Iris pigment epithelial cell (primary cell): ENCODE measurements around the gene SLX9.
A peak's percentile ranks its signal among the peaks of the same experiment; 100 is the strongest.
"Not testable (repeated sequence)": the region's sequence is repeated elsewhere in the genome, so short reads cannot be mapped to it uniquely, and the experiment has no call there.

Experiments
- DNase-seq: peaks from one replicate; pipeline ENCODE4 v3.0.0-alpha.2; 2011; ENCODE audit warnings: low read depth

Gene SLX9

DNA sequence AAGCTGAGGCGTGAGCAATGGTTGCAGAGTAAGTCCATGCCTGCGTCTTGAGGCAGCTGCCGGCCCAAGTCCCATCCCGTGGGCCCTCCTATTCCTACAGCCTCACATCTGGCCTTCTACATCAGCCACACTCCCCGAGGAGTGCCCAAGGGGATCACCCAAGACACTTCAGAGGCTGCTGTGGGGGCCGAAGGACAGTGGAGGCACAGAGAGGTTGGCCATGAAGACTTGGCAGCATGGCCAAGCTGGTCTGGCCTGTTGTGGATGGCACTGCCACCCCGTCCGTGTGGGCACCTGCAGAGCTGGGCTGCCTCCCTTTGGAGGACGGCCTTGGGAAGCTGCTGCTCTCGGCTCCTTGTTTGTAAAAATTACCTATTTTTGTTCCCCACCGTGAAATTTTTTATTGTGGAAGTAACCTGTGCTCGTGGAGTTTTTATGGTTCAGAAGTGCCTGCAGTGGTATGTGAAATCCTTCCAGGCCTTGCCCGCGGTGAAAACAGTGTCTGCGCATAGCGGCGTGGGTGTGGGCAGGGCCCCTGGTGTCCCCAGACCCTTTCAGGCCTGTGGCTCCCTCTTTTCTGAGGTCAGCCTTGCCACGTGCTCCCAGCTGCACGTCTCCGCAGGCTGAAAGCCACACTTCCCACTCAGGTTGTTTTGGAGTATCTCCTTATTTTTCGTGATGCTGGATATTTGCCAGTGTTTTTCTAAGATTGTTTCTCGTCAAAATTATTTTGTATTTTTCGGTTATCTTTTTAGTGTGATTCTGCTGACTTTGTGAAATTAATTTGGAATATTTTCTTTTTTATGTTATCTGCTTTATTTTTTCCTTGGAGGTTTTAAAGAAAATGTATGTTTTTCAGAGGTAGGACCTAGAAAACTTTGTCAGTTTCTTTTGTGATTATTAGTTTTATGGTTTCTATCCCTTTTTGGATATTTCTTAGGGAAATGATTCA is 20.6 kb downstream of the SLX9 start:
- no peak for DNase-seq

DNA sequence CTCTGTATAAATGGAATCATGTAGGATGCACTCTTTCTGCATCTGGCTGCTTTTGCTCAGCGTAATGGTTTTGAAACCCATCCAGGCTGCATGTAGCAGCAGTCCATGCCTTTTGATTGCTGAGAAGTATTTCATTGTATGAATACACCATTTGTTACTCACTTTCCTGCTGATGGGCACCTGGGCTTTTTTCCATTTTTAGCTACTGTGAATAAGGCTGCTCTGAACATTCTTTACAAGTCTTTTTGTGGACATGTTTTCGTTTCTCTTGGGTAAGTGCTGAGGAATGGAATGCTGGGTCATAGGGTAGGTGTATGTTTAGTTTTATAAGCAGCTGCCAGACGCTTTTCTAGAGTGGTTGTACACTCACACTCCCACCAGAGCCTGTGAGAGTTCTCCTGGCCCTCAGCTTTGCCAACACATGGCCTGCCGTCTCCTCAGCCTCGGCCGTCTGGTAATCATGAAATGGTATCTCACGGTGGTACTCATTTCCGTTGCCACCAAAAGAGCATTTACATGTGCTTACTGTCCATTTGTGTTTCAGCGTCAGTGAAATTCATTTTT is 22.7 kb downstream of the SLX9 start:
- DNase-seq = peak; percentile 100

DNA sequence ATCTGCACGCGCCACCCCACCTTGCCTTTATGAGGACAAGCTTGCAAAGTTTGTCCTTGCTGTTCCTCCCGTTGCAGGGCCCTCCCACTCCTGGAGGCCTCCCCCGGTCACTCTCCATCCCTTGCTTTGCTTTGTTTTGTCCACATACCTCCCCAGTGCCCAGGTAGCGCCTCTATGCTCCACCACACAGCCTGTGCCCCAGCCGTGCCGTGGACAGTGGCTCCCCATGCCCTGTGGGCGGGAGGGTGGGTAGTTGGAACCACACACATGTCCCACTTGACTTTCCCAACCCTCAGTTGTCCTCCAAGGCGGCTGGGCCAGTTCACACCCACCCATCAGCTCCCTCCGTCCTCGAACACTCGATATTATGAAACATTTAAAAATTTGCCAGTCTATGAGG is 24.6 kb downstream of the SLX9 start:
- DNase-seq = no peak

DNA sequence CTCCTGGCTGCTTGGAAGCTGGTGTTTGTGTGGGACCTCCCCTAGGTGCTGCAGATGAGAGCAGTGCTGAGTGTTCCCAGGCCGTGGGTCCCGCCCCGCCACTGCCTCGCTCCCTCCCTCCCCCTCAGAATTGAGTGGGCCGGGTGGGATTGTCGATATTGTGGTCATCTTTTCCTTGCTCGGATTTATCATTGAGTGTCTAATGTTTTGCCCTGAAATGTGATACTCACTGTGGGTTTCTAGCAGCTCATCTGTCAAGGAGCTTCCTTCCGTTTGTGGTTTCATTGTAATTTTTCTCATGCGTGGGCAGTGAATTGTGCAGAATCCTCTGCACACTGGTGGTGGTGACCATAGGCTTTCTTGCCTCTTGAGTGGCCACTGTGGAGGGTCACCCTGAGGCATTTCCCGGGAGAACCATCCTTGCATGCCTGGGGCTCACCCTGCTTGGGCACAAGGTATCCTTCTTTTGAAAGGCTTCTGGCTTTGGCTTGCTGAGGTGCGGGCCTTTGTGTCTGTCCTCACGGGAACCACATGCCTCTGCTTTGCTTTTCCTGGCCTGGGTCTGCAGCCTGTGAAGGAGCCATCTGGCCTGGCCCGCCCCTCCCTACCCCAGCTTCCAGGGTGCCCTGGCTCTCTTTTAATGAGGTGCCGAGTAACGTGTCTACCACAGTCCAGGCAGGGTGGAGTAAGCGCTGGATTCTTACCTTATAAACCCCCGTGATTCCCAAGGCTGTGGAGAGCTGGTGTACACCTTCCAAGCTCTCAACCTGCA is 25.6 kb downstream of the SLX9 start:
- DNase-seq = peak; percentile 93

DNA sequence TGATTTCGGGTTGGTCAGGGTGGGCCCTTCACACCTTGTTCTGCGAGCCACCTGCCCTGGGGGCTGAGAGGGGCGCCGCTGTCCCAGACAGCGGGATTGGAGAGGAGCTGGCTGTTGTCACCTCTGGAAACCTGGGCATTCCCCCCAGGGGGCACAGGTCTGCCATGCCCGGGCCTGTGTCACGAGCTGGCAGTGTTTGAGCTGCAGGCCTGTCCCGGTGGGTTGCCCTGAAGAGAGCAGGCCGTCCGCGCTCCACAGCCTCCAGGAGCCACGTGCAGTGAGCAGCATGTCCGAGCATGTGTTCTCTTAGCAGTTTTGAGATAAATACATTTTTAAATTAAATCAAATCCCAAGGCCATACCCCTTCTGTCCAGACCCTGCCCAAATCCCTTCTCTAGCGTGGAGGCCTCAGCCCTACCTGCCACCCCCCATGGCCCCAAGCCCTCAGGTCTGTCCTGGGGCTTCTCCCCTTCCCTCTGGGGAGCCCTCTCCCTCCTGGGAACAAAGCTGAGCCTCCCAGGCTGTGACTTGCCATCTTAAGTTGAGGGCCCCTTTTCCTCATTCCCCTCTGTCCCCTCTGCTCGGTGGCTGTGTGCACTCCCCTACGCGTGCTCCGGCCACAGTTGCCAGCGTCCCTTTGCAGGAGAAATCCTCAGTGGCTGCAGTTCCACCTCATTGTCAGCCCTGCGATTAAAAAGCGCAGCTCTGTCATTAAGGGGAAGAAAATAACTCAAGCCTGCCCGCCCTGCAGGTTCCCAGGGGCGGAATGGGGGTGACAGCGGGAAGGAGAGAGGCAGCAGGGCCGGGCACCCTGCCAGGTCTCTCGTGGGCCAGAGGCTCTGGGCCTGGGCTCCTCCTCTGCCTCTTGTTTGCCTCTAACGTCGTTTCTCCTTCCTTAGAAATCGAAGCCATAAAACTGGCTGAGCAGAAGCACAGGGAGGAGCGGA is 26.6 kb downstream of the SLX9 start:
- no peak for DNase-seq

DNA sequence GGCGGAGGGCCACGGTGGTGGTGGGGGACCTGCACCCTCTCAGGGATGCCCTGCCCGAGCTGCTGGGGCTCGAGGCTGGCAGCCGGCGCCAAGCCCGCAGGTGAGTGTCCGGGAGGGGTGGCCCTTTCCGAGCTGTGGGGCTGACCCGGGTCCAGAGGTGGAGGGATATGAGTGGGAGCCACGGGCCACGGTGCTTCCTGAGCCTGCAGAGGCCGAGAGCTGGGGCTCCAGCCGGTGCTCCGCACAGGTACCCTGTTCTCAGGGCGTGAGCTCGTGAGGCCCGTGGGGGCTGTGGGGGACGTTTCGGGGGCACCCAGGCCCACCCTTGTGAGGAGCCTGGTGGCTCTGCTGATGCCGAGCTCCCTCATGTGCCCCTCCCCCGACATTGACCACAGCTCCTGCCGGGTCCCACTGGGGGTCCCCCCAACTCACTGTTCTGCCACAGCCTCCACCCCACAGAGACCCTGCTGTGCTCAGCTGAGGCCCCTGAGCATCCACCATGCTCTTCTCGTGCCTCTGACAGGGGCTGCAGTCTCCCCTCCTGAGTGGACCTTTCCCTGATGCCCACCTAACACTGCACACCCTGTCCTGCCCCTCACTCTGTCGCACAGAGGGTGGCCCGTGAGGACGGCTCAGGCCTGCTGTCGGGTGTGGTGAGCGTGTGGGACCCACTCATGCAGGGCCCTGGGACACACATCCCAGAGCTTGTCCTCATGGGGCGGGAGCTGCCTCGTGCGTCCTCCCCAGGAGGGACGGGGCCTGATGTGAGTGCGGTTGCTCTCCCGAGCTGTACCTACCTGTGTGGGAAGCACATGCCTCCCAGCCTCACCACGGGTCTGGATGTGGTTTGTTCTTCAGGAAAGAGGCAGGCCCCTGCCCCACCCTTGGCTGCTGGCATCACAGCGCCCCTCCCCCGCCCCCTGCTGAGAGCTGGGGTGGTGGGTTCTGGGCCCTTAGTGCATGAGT is 27.5 kb downstream of the SLX9 start:
- DNase-seq = no peak

DNA sequence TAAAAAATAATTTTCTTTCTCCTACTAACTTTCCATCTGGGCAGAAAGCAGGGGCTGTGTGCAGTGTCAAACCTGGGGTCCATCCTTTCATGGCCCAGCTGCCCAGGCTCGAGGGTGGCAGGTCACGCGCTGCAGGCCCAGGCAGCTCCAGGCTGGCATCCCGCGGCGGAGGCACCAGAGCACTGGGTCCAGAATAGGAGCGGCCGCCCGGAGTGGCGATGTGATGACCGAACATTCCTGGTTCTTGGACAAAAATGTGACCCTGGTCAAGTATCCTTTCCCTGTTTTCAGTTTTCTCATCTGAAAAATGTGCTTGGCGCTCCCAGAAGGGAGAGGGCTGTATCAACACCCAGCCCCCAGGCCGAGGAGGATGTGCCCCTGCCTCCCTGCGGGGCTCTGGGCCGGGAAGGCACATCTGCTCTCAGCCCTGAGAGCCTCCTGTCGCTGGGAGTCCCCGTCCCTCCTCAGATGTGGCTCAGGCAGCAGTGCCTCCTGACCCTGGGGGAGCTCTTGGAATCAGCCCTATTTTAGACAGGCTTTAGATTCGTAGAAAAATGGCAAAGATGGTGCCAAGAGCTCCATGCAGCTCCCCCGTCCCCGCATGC is 29.3 kb downstream of the SLX9 start:
- no peak for DNase-seq

GRCh38 chr21:44969931-44970755 is 30.3 kb downstream of the SLX9 start:
- peak; percentile 55 for DNase-seq

GRCh38 chr21:44970766-44971671 is 31.2 kb downstream of the SLX9 start:
- DNase-seq = no peak

- no peak for DNase-seq
These were observed 31.8 kb downstream of the SLX9 start for GRCh38 chr21:44971672-44971995.

DNA sequence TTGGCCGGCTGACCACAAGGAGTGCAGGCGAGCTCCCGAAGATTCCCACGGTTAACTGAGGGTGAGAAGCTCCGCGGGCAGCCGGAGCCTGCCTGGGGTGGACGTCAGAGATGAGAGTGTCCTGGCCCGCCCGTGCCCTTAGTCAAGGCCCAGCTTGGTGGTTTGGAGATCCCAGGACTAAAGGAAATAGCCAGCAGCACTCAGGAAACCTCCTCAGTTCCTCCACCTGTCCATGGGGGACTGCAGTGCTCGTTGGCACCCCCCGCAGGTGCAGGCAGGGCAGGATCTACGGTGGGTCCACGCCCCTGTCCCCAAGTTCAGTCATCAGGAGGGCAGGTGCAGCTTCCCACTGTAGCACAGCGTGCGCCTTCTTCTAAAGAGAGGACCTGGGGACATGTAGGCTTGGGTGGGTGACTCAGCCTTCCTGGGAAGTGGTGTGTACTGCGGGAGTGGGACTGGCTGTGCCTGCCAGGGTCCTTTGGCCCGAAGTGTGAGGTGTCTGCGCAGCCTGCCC is 32.5 kb downstream of the SLX9 start:
- no peak for DNase-seq

- DNase-seq = peak; percentile 55
These were observed 33.0 kb downstream of the SLX9 start for GRCh38 chr21:44972821-44973220.

DNA sequence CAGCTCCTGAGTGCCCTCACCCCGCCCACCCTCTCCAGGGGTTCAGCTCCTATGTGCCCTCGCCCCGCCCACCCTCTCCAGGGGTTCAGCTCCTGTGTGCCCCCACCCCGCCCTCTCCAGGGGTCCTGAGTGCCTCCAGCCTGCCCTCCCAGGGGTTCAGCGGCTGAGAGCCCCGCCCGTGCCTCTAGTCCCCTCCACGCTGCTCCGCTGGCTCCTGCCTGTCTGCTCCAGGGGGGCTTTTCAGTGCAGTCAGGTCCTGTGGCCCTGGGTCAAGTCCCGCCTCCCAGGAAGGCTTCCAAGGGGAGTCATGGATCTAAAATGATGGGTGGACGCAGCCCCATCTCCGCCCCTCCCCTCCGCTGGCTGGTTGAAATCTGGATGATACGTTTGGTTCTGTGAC is 33.8 kb downstream of the SLX9 start:
- DNase-seq = no peak

- no peak for DNase-seq
These were observed 34.8 kb downstream of the SLX9 start for GRCh38 chr21:44974676-44975075.

DNA sequence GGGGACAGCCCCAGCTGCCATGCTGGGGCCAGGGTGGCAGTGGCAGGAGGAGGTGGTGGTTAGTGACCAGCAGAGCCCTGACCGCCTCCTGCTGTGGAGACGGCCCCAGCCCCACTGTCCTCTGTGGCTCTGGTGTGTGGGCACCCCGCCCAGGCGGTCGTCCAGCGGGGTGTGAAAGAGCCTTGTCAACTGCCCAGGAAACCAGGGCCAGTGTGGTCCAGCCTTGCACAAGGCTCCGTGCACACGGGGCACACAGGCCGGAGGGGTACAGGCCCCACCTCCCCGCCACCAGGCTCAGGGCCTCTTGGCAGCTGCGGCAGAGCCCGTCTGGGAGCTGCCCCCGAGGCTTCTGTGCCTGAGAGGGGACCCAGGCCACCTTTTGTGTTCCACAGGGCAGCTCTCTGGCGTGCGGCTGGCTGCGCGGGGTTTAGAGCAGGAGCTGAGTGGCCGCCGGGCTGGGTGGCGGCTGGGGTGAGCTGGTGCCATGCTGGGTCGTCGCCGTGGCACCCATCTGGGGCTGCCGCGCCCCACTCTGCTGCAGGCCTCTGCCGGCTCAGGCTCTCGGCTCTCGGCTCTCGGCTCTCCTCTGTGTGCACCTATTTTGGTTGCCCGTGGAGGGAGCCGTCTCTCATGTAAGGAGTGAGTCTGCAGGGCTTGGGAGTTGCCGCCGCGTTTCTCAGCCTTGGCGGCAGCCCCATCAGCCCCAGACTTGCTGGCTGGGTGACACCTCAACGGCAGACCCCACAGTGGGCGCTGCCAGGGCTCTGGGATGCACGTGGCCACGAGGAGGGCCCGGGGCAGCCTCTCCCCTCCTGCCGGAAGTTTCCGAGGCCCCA is 36.1 kb downstream of the SLX9 start:
- DNase-seq = no peak

DNA sequence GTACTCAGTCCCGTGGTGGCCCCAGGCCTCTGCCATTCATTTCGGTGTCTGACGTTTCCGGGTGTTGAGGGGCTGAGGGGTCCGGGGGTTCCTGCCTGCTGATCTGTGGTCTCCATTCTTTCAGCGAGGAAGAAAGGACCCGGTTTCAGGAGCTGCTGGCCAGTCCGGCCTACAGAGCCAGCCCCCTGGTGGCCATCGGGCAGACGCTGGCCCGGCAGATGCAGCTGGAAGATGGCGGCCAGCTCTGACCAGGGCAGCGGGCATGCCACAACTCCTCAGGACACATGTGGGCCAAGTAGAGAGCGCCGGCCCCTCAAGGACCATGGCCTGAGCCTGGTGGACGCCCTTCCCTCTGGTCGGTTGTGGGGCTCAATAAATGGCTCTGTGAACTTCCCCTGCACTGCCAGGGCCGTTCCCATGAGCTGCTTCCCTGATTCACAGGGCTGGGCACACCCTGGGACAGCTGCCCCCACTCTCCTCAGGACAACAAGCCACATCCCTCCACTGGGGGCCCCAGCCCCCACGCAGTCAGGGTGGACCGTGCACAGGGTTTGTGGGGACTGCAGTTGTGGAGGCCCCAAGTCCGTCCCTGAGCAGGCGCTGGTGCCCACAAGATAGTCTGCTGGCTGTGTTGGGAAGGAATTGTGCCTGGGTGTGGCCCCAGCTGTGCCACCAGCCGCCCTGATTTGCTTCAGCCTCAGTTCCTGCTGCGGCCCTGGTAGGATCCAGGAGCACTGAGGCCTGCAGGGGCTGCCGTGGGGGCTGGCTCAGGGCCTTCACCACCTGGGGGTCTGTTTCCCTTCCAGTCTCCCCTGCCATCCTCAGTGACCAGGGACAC is 36.9 kb downstream of the SLX9 start:
- not testable (repeated sequence) for DNase-seq
